VCaP (cell line): ENCODE data around the gene CPSF6.

Experiments used
- H3K27ac ChIP-seq: fragments of 450-650 bp; 2 replicates; pipeline ENCODE4 v1.5.1; 2017
- TF ChIP-seq, protein P1 (sequence below): fragments of 450-650 bp; conservative IDR thresholded peaks from 2 replicates; pipeline ENCODE4 v1.5.1; 2017; ENCODE audit warnings: mild to moderate bottlenecking, moderate library complexity

Gene CPSF6

GRCh38 chr12:69243099-69244084 is 4.0 kb downstream of the CPSF6 start:
- TF ChIP-seq, protein P1, sequence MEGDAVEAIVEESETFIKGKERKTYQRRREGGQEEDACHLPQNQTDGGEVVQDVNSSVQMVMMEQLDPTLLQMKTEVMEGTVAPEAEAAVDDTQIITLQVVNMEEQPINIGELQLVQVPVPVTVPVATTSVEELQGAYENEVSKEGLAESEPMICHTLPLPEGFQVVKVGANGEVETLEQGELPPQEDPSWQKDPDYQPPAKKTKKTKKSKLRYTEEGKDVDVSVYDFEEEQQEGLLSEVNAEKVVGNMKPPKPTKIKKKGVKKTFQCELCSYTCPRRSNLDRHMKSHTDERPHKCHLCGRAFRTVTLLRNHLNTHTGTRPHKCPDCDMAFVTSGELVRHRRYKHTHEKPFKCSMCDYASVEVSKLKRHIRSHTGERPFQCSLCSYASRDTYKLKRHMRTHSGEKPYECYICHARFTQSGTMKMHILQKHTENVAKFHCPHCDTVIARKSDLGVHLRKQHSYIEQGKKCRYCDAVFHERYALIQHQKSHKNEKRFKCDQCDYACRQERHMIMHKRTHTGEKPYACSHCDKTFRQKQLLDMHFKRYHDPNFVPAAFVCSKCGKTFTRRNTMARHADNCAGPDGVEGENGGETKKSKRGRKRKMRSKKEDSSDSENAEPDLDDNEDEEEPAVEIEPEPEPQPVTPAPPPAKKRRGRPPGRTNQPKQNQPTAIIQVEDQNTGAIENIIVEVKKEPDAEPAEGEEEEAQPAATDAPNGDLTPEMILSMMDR, result no peak
- no peak overlapping the region; the same call in 1 of the 2 replicates for H3K27ac ChIP-seq

DNA sequence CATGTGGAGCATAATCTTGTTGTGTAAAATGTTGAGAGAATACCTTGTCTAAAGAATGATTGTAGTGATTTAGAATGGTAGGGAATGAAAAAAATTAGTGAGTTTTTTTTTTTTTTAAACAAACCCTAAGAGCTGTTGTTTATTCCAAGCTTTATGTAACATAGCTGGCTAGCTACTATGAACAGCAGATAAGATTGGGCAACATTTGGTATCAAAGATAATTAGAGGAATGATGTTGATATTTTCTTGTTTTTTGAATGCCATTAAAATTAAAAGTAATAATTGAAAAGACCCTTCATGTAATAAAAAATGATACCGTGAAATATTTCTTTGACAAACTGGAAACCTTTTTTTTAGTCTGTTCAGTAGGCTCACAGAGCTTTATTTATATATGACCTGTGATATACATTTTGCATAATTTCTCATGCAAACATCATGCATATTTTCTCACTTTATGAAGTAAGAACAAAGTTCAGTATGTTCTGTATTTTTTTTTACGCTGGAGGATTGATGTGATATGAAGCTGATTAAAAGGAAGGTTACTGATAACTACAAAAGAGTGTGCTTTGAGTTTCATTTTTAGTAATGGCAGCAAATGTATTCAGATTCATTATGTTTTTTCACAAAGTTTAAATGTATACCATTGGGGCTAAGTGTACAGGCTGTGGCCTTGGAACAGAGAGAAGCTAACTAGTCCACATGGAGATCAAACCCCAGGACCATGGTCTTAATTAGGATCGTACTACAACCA is 8.1 kb downstream of the CPSF6 start:
- TF ChIP-seq, protein P1, result no peak
- H3K27ac ChIP-seq, result peak overlapping the region; percentile 33

DNA sequence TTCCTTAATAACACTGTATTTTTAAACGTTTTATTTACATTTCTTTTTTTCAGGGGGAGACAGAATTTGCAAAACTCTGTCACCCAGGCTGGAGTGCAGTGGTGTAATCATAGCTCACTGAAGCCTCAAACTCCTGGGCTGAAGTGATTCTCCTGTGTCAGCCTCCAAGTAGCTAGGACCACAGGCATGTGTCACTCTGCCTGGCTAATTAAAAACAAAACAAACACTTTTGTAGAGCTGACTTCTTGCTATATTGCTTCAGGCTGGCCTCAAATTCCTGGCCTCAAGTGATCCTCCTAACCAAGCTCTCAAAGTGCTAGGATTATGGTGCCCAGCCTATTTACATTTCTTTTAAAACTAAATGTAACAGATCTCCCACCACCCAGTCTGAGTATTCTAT is 12.7 kb downstream of the CPSF6 start:
- TF ChIP-seq, protein P1, result no peak
- peak overlapping the region; percentile 2; the same call in 1 of the 2 replicates for H3K27ac ChIP-seq

DNA sequence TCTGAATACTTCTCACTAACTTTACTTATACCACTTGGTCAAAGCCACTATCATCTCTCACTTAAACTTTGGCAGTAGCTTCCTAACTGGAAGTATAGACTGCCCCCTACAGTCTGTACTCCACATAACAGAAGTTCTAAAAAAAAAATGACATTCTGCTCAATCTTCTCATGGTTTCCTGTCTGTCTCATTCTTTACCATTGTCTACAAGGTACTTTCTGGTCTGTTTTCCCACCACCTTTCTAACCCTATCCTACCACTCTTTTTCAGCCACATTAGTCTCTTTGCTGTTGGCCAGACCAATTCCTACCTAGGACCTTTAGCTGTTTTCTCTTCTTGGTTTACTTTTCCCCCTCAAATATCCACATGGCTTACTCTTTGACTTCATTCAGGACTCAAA is 14.7 kb downstream of the CPSF6 start:
- no peak overlapping the region for H3K27ac ChIP-seq
- TF ChIP-seq, protein P1, result peak; percentile 59

DNA sequence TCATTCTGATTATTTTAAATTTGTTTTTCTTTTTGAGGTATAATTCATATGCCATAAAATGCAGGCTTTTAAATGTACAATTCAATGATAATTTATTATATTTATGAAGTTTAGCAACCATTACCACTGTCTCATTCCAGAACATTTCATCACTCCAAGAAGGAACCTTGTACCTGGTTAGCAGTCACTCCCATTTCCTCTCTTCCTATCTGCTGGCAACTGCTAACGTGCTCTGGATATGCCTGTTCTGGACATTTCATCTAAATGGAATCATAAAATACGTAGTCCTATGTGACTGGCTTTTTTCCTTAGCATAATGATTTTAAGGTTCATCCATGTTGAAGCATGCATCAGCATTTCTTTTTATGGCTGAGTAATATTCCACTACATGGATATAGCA is 15.5 kb downstream of the CPSF6 start:
- TF ChIP-seq, protein P1, result no peak
- H3K27ac ChIP-seq, result no peak overlapping the region

GRCh38 chr12:69258655-69259054 is 19.3 kb downstream of the CPSF6 start:
- TF ChIP-seq, protein P1, result no peak
- H3K27ac ChIP-seq, result no peak overlapping the region
